Adipose tissue (tissue), 3 donors: Measurements from ENCODE around the gene SGPL1. TPM values are rescaled to one million over a fixed set of nuclear protein-coding genes. Genes with fewer than 3 reads are reported as not detected.

Experiments used
- H3K27ac ChIP-seq: one replicate; pipeline ENCODE4 v1.5.1; 2013; ENCODE audit warnings: low read depth, low read length
- WGBS, 3 donors: extraction: QIAGEN DNeasy Blood & Tissue Kit; methylation state at CpG; one replicate each; pipeline ENCODE4 v1.1.7; 2013; 5-methylcytosine and 5-hydroxymethylcytosine counted together
- polyA plus RNA-seq, 3 donors: library from polyadenylated mRNA; stranded (reverse); fragments of 200-250 nt; gene quantifications; one replicate each; pipeline ENCODE4 v1.2.3, GENCODE V29; 2013
- donor health status: healthy with polysubstance abuse.
- donor health status: Bipolar disorder and iron deficiency.
- donor health status: healthy.

SGPL1 gene
- polyA plus RNA-seq, 3 donors = 7.3 to 10.9 (median 10.7) TPM

GRCh38 chr10:70832852-70833528 lies 17.2 kb downstream of the SGPL1 start:
- H3K27ac ChIP-seq = no peak overlapping the region
- 33 to 70% (median 44%) methylated on average over 3 of the region's 3 CpGs for WGBS, 3 donors

GRCh38 chr10:70833601-70834000 lies 17.9 kb downstream of the SGPL1 start:
- H3K27ac ChIP-seq = no peak overlapping the region
- WGBS, 3 donors = 66 to 92% (median 75%) methylated on average over 2 of the region's 2 CpGs

GRCh38 chr10:70834021-70834420 lies 18.3 kb downstream of the SGPL1 start:
- 88 to 94% (median 90%) methylated on average over 5 of the region's 5 CpGs for WGBS, 3 donors
- H3K27ac ChIP-seq = no peak overlapping the region

GRCh38 chr10:70834441-70835151 lies 18.8 kb downstream of the SGPL1 start:
- H3K27ac ChIP-seq = no peak overlapping the region
- 68 to 91% (median 71%) methylated on average over 7 of the region's 7 CpGs for WGBS, 3 donors

GRCh38 chr10:70836319-70836718 lies 20.6 kb downstream of the SGPL1 start:
- WGBS, 3 donors = 92 to 98% (median 92%) methylated on average over 2 of the region's 2 CpGs
- no peak overlapping the region for H3K27ac ChIP-seq

GRCh38 chr10:70837660-70838059 lies 21.9 kb downstream of the SGPL1 start:
- H3K27ac ChIP-seq = no peak overlapping the region
- WGBS, 3 donors = 93 to 98% (median 95%) methylated on average over 3 of the region's 3 CpGs

GRCh38 chr10:70838270-70838805 lies 22.6 kb downstream of the SGPL1 start:
- no peak overlapping the region for H3K27ac ChIP-seq
- 74 to 85% (median 81%) methylated on average over 4 of the region's 4 CpGs for WGBS, 3 donors

GRCh38 chr10:70840836-70841235 lies 25.1 kb downstream of the SGPL1 start:
- no peak overlapping the region for H3K27ac ChIP-seq
- WGBS, 3 donors = 59 to 88% (median 69%) methylated on average over 2 of the region's 2 CpGs

GRCh38 chr10:70843333-70843732 lies 27.6 kb downstream of the SGPL1 start:
- 32 to 95% (median 94%) methylated on average over 2 of the region's 2 CpGs for WGBS, 3 donors
- no peak overlapping the region for H3K27ac ChIP-seq

GRCh38 chr10:70843776-70844489 lies 28.2 kb downstream of the SGPL1 start:
- 68 to 96% (median 95%) methylated on average over 2 of the region's 2 CpGs for WGBS, 3 donors
- H3K27ac ChIP-seq = no peak overlapping the region

- 80 to 86% (median 81%) methylated on average over 2 of the region's 2 CpGs for WGBS, 3 donors
- H3K27ac ChIP-seq = no peak overlapping the region
Measured at GRCh38 chr10:70845256-70845655, 29.5 kb downstream of the SGPL1 start.

- WGBS, 3 donors = 52 to 89% (median 86%) methylated on average over 1 of the region's 1 CpG
Measured at GRCh38 chr10:70845816-70846215, 30.1 kb downstream of the SGPL1 start.

GRCh38 chr10:70846795-70847194 lies 31.0 kb downstream of the SGPL1 start:
- H3K27ac ChIP-seq = no peak overlapping the region
- WGBS, 3 donors = 82 to 93% (median 86%) methylated on average over 2 of the region's 2 CpGs

More at GRCh38 chr10:70845816-70846215, 30.1 kb downstream of the SGPL1 start:
- no peak overlapping the region for H3K27ac ChIP-seq

GRCh38 chr10:70847659-70848360 lies 32.1 kb downstream of the SGPL1 start:
- WGBS, 3 donors = 61 to 80% (median 78%) methylated on average over 1 of the region's 1 CpG
- H3K27ac ChIP-seq = no peak overlapping the region

- WGBS, 3 donors = 49 to 78% (median 63%) methylated on average over 2 of the region's 2 CpGs
- H3K27ac ChIP-seq = no peak overlapping the region
Measured at GRCh38 chr10:70849582-70850016, 33.9 kb downstream of the SGPL1 start.

- 74 to 91% (median 89%) methylated on average over 3 of the region's 3 CpGs for WGBS, 3 donors
- H3K27ac ChIP-seq = no peak overlapping the region
Measured at GRCh38 chr10:70850097-70850496, 34.3 kb downstream of the SGPL1 start.

- WGBS, 3 donors = 42 to 87% (median 86%) methylated on average over 5 of the region's 5 CpGs
- H3K27ac ChIP-seq = no peak overlapping the region
Measured at GRCh38 chr10:70851597-70852475, 36.1 kb downstream of the SGPL1 start.
